GM18870 (cell line): Measurements from ENCODE around the gene PRR15.
"Not testable (repeated sequence)": the region's sequence is repeated elsewhere in the genome, so short reads cannot be mapped to it uniquely, and the experiment has no call there.

Experiments
- ATAC-seq: cut with Tn5 transposase; IDR thresholded peaks from one replicate; pipeline ENCODE4 v1.9.1; 2021; ENCODE audit warnings: moderate library complexity; ENCODE audit not compliant: unreplicated experiment

PRR15 gene, protein sequence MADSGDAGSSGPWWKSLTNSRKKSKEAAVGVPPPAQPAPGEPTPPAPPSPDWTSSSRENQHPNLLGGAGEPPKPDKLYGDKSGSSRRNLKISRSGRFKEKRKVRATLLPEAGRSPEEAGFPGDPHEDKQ

DNA sequence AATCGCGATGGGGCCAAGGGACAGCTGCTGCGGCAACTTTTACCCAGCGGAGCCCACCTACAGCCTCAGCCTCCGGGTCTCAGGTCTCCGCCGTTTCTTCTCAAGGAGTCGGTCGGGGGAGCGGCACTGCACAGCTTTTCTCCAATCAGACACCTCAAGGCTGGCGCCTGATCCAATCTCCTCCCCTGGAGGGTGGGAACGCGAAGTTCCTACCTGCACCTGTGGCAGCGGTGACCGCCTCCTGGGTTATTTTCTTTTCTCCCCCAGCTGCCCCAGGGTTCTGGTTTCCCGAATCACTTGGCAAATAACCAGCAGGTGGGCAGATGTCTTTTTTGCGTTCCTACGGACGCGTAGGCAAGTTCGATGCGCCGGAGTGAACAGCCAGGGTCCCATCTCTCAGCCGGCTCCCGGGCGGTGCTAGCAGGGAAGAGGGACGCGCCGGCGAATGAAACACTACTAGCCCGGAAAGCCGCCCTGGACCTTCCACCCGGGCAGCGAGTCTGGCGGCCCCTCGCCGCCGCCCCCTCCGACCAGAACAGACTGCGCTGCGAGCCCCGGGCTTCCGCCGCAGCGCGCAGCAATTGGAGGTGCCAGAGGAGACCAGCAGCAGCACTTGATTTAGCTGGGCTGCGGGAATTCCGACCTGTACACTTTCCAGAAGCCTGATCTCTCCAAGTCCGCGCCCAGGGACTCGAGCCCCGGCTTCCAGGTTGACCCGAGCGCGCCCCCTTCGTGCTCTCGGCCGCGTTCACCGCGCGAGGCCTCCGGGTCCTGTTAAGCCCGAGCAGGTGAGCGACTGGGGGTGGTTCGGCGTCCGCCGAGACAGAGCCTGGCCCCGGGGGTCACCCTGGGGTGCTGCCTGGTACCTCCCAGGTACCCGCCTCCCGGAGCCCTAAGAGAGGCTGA lies at the start of gene PRR15:
PRR15 (plus strand) TSS at position 246 of the 906 bp plus-strand sequence. CDS start 2,495 bp downstream, outside the sequence.
- ATAC-seq, result no peak

DNA sequence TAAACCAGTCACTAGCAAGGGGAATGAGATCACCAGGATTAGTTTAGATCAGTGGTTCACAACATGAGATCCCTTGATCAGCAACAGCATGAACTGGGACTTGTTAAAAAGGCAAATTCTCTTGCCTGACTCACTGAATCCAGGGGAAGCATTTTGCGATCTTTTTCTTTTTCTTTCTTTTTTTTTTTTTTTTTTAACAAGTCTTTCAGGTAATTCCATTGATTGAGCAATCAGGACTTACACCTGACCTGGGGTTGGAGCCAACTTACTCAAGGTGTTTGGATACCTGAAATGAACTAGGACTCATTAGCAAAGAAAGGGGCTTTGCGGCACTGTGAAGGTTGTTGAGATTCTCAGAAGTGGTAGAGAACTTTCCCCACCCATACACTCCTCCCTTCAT lies 47.1 kb upstream of the PRR15 start:
- no peak for ATAC-seq

DNA sequence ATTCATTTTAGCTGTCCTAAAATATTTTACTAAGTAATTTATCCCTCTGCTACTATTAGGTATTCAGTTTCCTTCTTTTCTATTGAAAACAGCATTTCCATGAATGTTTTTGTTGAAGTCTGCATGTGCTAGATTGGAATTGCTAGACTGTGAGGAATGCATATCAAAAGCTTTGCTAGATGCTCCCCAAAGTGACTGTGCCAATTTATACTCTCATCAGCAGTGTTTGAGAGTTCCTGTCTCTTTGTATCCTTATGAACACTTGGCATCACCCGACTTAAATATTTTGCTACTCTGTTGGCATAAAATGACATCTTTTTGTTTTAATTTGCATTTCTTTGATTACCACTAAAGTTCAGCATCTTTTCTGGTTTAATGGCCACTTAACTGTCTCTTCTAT lies 45.0 kb upstream of the PRR15 start:
- no peak for ATAC-seq

DNA sequence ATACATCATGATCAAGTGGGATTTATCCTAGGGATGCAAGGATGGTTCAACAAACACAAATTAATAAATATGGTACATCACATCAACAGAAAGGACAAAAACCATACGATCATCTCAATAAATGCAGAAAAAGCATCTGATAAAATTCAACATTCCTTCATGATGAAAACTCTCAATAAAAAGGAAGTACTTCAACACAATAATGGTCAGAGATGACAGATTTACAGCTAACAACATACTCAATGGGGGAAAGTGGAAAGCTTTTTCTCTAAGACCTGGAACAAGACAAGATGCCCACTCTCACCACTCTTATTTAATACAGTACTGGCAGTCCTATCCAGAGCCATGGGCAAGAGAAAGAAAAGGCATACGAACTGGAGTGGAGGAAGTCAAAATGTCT lies 39.9 kb upstream of the PRR15 start:
- no peak for ATAC-seq

DNA sequence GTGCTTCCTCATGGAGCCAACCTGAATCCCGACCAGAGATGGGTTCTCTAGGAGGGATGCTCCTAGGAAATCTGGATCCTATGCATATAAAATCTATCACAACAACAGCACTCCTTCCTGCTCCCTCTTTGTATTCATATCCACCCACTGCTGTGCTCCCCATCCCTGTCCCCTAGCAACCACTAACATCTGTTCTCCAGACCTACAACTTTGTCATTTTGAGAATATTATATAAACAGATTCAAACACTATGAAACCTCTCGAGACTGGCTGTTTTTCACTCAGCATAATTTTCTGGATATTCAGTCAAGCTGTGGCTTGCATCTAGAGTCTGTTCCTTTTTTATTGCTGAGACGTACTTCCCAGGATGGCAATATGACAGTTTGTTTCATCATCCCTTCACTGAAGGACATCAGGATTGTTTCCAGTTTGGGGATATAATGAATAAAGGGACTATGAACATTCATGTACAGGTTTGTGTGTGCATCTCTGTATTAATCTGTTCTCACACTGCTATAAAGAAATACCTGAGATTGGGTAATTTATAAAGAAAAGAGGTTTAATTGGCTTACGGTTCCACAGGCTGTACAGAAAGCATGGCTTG lies 36.0 kb upstream of the PRR15 start:
- no peak for ATAC-seq

DNA sequence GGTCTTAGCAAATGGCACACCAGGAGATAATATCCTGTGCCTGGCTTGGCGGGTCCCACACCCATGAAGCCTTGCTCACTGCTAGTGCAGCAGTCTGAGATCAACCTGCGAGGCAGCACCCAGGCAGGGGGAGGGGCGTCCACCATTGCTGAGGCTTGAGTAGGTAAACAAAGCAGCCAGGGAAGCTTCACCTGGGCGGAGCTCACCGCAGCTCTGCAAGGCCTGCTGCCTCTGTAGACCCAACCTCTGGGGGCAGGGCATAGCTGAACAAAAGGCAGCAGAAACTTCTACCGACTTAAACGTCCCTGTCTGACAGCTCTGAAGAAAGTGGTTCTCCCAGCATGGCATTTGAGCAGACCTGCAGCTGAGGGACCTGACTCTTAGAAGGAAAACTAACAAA lies 35.1 kb upstream of the PRR15 start:
- not testable (repeated sequence) for ATAC-seq

DNA sequence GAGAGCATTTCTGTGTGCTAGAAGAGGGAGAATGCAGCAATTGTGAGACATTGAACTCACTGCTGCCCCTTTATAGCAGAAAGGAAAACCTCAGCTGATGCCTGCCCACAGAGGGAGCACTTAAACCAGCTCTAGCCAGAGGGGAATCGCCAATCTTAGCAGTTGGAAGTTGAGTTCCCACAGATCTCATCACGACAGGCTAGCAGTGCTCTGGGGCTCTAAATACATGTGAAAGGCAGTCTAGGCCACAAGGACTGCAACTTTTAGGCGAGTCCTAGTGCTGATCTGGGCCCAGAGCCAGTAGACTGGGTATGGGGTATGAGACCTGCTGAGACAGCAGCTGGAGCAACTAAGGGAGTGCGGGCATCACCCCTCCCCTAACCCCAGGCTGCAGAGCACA lies 25.2 kb upstream of the PRR15 start:
- ATAC-seq, result no peak

DNA sequence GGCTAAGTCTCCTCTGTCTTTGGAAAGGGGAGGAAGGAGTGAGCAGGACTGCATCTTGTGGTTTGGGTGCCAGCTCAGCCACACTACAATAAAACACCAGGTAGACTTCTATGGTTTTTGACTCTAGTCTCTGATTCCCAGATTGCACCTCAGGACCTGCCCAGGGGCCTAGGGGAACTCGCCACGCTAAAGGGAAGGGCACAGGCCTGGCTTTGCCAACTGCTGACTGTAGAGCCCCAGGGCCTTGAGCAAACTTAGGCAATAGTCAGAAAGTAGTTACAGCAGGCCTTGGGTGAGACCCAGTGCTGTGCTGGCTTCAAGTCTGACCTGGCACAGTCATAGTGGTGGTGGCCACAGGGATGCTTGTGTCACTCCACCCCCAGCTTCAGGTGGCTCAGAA lies 24.2 kb upstream of the PRR15 start:
- ATAC-seq, result no peak

DNA sequence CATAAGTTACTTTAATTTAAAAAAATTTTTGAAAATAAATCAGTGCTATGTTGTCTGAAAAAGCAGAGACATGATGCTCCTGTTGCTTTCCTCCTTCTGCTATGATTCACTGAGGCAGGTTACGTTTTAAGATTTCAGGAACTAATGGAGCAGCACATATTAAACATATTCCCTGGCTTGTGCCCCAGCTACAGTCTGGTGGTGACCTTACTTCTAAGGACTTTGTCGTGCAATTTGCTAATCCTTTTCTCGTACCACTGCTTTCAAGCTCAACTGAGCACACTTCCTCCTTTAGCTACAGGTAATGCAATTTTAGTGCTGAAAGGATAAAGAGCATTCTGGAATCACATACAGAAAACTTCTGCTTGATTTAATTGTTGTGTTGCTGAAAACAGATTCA lies 16.2 kb upstream of the PRR15 start:
- ATAC-seq, result no peak

DNA sequence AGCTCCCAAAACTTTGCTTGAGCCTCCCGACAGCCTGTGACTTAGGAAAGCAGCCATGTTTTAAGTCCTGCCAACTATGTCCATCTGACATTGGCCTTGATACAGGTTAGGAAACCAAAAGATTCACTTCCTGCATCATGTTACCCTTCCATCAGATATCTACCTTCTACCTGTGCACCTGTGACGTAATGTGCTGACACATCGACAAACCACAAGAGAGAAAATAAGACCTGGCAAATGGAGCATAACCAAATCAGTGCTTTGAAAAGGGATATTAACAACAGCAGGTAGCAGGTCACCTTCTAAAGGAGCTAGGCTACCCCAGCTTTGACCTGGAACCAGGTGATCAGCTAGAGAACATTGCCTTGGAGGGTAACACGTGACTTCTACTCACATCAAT lies 14.8 kb upstream of the PRR15 start:
- ATAC-seq, result no peak

DNA sequence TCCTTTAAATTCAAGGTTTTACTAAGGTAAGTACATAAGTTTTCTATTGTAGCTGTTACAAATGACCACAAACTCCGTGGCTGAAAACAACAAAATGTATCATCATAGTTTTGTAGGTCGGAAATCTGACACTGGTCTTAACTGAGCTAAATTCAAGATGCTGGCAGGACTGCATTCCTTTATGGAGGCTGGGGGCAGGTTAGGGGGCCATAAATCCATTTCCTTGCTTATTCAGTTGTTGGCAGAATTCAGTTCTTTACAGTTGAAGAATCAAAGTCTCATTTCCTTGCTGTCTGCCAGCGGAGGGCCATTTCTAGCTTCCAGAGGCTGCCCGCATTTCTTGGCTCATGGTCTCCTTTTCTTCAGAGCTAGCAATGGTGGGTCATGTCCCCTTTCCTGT lies 11.2 kb upstream of the PRR15 start:
- ATAC-seq, result no peak

DNA sequence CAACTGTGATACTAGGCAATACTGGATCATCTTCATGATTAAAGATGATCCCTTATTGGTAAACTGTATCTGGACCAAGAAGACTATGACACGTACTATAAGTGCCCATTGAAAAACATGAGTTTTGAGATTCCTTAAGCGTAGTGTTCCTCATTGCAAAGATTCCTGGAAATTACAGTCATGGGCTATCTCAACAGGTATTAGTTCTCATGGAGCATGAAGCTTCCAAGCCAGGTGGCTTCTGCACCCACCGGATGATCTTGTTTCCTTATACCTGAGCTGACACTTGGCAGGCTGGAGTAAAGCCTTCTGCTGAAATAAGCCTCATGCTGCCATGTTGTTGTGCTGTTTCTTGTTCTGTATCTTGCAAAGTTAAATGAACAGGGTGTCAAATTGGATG lies 8.6 kb upstream of the PRR15 start:
- ATAC-seq, result no peak

DNA sequence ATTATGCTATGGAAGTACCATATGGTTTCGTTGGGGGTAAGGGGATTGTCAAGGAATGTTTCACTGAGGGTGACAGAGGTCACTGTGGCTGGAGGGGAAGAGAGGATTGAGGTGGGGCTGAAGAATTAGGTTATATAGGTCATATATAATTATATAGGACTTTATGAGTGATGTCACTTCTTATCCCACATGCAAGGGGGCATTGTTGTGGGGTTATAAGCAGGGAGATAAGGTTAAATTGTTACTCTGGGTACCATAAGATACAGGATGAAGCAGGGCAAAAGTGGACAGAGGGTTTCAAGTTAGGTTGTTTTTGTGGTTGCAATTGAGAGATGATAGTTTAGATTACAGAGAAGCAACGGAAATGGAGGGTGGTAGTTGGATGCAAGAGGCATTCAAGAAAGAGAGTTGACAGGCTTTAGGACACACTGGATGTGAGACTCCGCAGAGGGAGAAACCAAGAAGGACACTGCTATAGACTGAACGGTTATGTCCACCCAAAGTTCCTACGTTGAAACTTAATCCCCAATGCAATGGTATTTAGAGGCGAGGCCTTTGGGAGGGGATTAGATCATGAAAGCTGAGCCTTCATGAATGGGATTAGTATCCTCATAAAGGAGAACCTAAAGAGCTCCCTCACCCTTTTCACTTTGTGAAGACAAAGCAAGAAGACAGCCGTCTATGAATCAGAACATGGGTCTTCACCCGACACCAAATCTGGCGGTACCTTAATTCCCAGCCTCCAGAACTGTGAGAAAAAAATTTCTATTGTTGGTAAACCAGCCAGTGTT lies 7.0 kb upstream of the PRR15 start:
- no peak for ATAC-seq

DNA sequence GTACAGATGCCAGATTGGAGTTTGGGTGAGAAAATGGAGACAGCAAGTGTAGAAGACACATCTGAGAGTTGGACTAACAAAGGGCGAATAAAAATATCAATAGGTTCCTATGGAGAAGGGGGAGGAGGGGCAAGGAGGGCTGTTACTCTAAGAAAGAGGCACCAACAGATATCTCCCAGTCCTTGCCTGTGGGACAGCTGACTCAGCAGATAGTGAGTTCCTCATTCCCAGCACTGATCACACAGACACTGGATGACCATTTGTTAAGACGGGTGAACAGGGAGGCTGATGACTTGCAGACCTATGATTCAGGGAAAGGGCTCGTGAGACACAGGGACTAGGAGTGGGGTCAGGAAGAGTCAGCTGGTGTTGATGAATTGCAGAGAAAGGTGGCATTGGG lies 5.7 kb upstream of the PRR15 start:
- no peak for ATAC-seq

DNA sequence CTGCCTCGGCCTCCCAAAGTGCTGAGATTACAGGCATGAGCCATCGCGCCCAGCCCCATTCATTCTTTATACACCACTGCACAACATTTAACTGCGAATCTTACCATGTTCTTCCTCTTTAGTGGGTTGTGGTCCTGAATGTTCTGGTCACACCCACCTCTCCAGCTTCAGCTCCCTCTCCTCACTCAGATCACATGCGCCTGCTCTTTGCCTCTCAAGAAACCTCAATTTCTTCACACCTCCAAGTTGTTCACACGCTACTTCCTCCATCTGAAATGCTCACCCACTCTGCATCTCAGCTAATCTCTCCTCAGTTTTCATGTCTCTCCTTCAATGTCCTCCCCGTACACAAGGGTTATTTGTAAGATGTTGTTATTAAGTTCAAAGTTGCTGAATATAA lies 2.4 kb upstream of the PRR15 start:
- ATAC-seq, result no peak

DNA sequence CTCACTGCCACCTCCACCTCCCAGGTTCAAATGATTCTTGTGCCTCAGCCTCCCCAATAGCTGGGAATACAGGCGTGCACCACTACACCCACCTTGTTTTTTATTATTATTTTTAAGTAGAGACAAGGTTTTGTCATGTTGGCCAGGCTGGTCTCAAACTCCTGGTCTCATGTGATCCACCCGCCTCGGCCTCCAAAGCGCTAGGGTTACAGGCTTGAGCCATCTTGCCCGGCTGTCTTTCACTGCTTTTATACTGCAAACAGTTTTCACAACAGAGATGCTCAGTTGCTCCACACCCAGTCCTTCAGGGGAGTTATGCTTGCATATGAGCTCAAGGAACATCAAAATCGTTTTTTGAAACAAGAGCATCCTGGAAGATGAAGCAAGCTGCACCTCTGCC lies 1.3 kb upstream of the PRR15 start:
- ATAC-seq, result no peak

DNA sequence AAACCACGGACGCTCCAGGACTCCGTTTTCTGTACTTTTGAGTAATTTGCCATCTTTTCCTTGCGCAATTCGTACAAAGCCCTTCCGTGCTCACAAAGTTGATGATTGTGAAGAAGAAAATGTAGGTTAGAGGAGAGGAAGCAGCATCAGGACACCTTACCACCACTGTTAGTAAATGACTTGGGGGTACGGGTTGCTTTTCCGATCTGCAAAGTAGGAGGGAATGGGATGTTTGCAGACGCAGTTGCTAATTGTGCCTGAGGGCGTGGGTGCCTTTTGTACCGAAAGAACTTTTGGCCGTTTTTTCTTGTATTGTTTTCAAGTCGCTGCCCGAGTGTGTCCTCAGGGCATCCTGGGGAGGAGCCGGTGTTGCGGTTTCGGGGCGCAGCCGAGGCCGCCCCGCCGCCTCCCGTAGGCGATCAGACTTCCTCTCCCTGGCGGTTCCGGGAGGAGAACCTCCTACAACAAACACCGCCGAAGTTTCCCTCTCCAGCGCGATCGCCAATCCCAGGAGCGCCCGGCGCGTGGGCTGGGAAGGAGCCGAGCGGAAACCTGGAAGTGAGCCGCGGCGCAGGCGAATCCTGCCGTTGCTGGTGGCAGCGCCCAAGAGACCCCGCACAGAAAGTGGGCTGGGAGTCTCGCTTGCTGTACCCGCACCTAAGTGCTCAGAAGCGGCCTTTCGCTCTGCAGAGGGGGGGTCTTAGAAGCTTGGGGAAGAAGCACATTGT lies 1.0 kb downstream of the PRR15 start:
- ATAC-seq, result no peak

DNA sequence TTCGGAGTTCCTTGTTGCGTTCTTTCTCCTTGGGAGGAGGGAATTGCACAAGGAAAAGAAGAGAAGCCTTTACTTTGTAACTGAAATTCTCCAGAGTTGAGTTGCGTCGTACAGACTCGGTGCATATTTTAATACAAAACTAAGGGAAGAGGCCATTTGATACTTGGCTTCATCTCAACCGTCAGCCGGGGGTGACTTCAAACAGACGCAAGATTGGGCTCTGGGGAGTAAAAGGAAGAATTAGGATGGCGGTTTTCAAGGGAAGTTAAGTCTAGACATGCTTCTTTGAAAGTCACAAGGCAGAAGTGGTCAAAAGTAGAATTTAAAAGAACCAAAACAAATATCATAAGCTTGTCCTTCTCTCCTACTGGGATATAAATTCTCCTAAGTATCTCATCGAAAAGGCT lies 1.6 kb downstream of the PRR15 start:
- no peak for ATAC-seq

DNA sequence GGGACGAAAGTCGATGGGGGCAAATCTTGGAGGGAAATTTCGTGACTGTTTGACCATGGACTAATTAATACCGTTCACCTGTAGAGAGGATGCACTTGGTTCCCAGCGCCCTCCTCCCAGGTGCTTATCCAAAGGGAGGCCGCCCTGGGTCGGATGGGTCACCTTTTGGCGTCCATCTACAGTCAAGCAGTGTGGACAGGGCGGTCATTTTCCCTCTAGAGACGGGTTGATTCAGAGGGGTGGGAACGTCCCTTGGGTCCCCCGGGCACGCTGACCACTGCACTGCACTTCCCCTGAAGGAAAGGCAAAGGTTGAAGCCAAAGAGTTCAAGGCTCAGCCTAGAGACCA lies 2.0 kb downstream of the PRR15 start:
- ATAC-seq, result no peak

DNA sequence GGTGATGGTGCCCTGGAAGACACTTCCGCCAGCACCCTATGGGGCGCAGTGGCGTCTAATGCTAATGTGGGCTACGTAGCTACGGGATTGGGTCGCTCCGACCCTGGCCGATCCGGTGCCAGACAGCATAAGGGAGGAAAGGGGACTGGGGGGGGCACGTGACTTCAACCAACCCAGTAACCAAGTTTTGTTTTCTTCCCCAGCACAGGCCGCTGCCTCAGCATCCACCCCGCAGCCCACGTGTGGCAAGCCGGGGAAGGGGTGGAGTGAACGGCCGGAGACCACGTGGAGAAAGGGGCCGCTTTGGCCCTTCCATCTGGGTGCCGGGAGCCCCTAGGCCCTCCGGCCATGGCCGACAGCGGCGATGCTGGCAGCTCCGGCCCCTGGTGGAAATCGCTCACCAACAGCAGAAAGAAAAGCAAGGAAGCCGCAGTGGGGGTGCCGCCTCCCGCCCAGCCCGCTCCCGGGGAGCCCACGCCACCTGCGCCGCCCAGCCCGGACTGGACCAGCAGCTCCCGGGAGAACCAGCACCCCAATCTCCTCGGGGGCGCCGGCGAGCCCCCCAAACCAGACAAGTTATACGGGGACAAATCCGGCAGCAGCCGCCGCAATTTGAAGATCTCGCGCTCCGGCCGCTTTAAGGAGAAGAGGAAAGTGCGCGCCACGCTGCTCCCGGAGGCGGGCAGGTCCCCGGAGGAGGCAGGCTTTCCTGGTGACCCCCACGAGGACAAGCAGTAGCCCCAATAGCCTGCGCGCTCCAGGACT lies 2.5 kb downstream of the PRR15 start:
- no peak for ATAC-seq
